ENCODE measurements around the gene STEAP1B. TPM values are rescaled to one million over a fixed set of nuclear protein-coding genes. Genes with fewer than 3 reads are reported as not detected.

STEAP1B gene
- total RNA-seq, 2 experiments from 2014 or later, result not detected

GRCh38 chr7:22445140-22445743 lies 54.7 kb downstream of the STEAP1B start:
- H3K9me3 Mint-ChIP-seq, result no peaks in the 10 kb centered on the region
- H3K4me1 Mint-ChIP-seq (ENCODE audit: low read depth), result no peaks in the 10 kb centered on the region
- no peak overlapping the region for H3K27ac ChIP-seq (ENCODE audit: low read depth in 1 of 2, low read length in 2 of 2)
- H3K36me3 ChIP-seq (ENCODE audit: insufficient read depth, low read length), result no peaks in the 10 kb centered on the region
- intact Hi-C loops (cut with DNase I, micrococcal nuclease), result no loop called here
- no peak for TF ChIP-seq CTCF (IDR thresholded peaks at IDR 0.05)
- H3K27me3 Mint-ChIP-seq, result no peaks in the 10 kb centered on the region
- no peaks in the 10 kb centered on the region for H3K27me3 ChIP-seq (ENCODE audit: control insufficient read depth in 1 of 2, insufficient read depth in 2 of 2, low read length in 2 of 2)
- peaks cover 5% of the 10 kb centered on the region for H3K4me1 ChIP-seq (ENCODE audit: insufficient read depth, low read length)
- no peak overlapping the region for H3K27ac Mint-ChIP-seq
- POLR2A ChIA-PET, result no interaction called here
- no peak overlapping the region for H3K4me3 Mint-ChIP-seq
- H3K36me3 Mint-ChIP-seq (ENCODE audit: low read depth), result no peaks in the 10 kb centered on the region
- DNase-seq, result peak in 1 of 14 experiments; percentile 13
- CTCF ChIA-PET, result no interaction called here
- no peak overlapping the region for H3K4me3 ChIP-seq (ENCODE audit: low read length)
- H3K9me3 ChIP-seq (ENCODE audit: control insufficient read depth in 1 of 2, insufficient read depth in 1 of 2, low read length in 2 of 2), result no peaks in the 10 kb centered on the region
- no peak for ATAC-seq (ENCODE audit: poor library complexity)

- H3K36me3 Mint-ChIP-seq (ENCODE audit: low read depth), result no peaks in the 10 kb centered on the region
- no peak for TF ChIP-seq CTCF (IDR thresholded peaks at IDR 0.05)
- H3K27ac ChIP-seq (ENCODE audit: low read depth in 1 of 2, low read length in 2 of 2), result no peak overlapping the region
- H3K9me3 Mint-ChIP-seq, result no peaks in the 10 kb centered on the region
- no peaks in the 10 kb centered on the region for H3K27me3 Mint-ChIP-seq
- DNase-seq (no peak), ATAC-seq (ENCODE audit: poor library complexity) (no peak)
- H3K9me3 ChIP-seq (ENCODE audit: control insufficient read depth in 1 of 2, insufficient read depth in 1 of 2, low read length in 2 of 2), result no peaks in the 10 kb centered on the region
- H3K4me3 ChIP-seq (ENCODE audit: low read length), result no peak overlapping the region
- H3K4me1 Mint-ChIP-seq (ENCODE audit: low read depth), result no peaks in the 10 kb centered on the region
- no peak overlapping the region for H3K4me3 Mint-ChIP-seq
- no peaks in the 10 kb centered on the region for H3K36me3 ChIP-seq (ENCODE audit: insufficient read depth, low read length)
- ChIA-PET POLR2A (no interaction called here), CTCF (no interaction called here)
- no peak overlapping the region for H3K27ac Mint-ChIP-seq
- H3K27me3 ChIP-seq (ENCODE audit: control insufficient read depth in 1 of 2, insufficient read depth in 2 of 2, low read length in 2 of 2), result no peaks in the 10 kb centered on the region
- H3K4me1 ChIP-seq (ENCODE audit: insufficient read depth, low read length), result peaks cover 5% of the 10 kb centered on the region
- intact Hi-C loops (cut with DNase I, micrococcal nuclease), result no loop called here
Measured at GRCh38 chr7:22444181-22444971, 55.6 kb downstream of the STEAP1B start.

- intact Hi-C loops (cut with DNase I, micrococcal nuclease), result no loop called here
- no peak for ATAC-seq (ENCODE audit: poor library complexity)
- ChIA-PET CTCF (no interaction called here), POLR2A (no interaction called here)
- no peaks in the 10 kb centered on the region for H3K9me3 Mint-ChIP-seq
- Histone ChIP-seq H3K27ac (ENCODE audit: low read depth in 1 of 2, low read length in 2 of 2) (no peak overlapping the region), H3K9me3 (ENCODE audit: control insufficient read depth in 1 of 2, insufficient read depth in 1 of 2, low read length in 2 of 2) (no peaks in the 10 kb centered on the region), H3K4me1 (ENCODE audit: insufficient read depth, low read length) (peaks cover 5% of the 10 kb centered on the region), H3K27me3 (ENCODE audit: control insufficient read depth in 1 of 2, insufficient read depth in 2 of 2, low read length in 2 of 2) (no peaks in the 10 kb centered on the region), H3K36me3 (ENCODE audit: insufficient read depth, low read length) (no peaks in the 10 kb centered on the region), H3K4me3 (ENCODE audit: low read length) (no peak overlapping the region)
- H3K27me3 Mint-ChIP-seq, result no peaks in the 10 kb centered on the region
- H3K36me3 Mint-ChIP-seq (ENCODE audit: low read depth), result no peaks in the 10 kb centered on the region
- TF ChIP-seq CTCF (IDR thresholded peaks at IDR 0.05), result no peak
- H3K27ac Mint-ChIP-seq, result no peak overlapping the region
- no peak for DNase-seq
- H3K4me3 Mint-ChIP-seq, result no peak overlapping the region
- no peaks in the 10 kb centered on the region for H3K4me1 Mint-ChIP-seq (ENCODE audit: low read depth)
Measured at GRCh38 chr7:22443370-22444180, 56.4 kb downstream of the STEAP1B start.

All from CD4-positive, alpha-beta T cell (primary cell).